Upper lobe of right lung (tissue), 1 donor: ENCODE measurements around the gene SGCE. TPM values are rescaled to one million over a fixed set of nuclear protein-coding genes. Genes with fewer than 3 reads are reported as not detected.

ENCODE experiments used
- ATAC-seq: fragments of 200-7000 bp; cut with Tn5 transposase; one replicate; pipeline ENCODE4 v1.9.1; 2020; ENCODE audit warnings: mild to moderate bottlenecking, moderate library complexity
- DNase-seq: peaks from one replicate; pipeline ENCODE4 v3.0.0-alpha.2; 2020
- H3K27ac ChIP-seq: fragments of 200-600 bp; one replicate; pipeline ENCODE4 v1.8.0; 2022
- H3K27me3 ChIP-seq: fragments of 200-600 bp; one replicate; pipeline ENCODE4 v1.8.0; 2022; ENCODE audit warnings: mild to moderate bottlenecking
- H3K36me3 ChIP-seq: fragments of 200-600 bp; one replicate; pipeline ENCODE4 v1.8.0; 2022
- H3K4me1 ChIP-seq: fragments of 200-600 bp; one replicate; pipeline ENCODE4 v1.8.0; 2022
- H3K4me3 ChIP-seq: fragments of 200-600 bp; one replicate; pipeline ENCODE4 v1.8.0; 2022; ENCODE audit warnings: mild to moderate bottlenecking
- H3K9me3 ChIP-seq: fragments of 200-600 bp; one replicate; pipeline ENCODE4 v1.8.0; 2022
- CTCF ChIP-seq: fragments of 200-600 bp; IDR thresholded peaks from one replicate; pipeline ENCODE4 v1.8.0; 2022; ENCODE audit warnings: antibody characterized with exemption
- intact Hi-C: fragments of 100-400 bp; cut with DNase I; formaldehyde crosslinking; loops from one replicate; pipeline ENCODE4 v1.11.0; 2022
- total RNA-seq: library from RNA; stranded (reverse); fragmentation: NEBNext Ultra II Directional; extraction: Animal tissue kit (Norgen Biotek cat#: 25700); gene quantifications from one replicate; pipeline ENCODE4 v1.2.1, GENCODE V29; 2021
- donor health status: DM: no; HTN: yes; CAD: no; lungs with severe emphysema.

The SGCE gene
- total RNA-seq, 1 donor from 2014 or later, result 74.1 TPM

- no peak for DNase-seq
- no peak overlapping the region for H3K27ac ChIP-seq
- no peaks in the 10 kb centered on the region for H3K4me1 ChIP-seq
- no peaks in the 10 kb centered on the region for H3K27me3 ChIP-seq
- H3K4me3 ChIP-seq, result no peak overlapping the region
- TF ChIP-seq CTCF, result no peak
- no peak for ATAC-seq
- H3K9me3 ChIP-seq, result no peaks in the 10 kb centered on the region
- H3K36me3 ChIP-seq, result no peaks in the 10 kb centered on the region
- intact Hi-C loops, result no loop called here
These were observed 39.1 kb downstream of the SGCE start for GRCh38 chr7:94616855-94617254.

GRCh38 chr7:94615666-94616065 is 40.3 kb downstream of the SGCE start:
- H3K4me1 ChIP-seq, result no peaks in the 10 kb centered on the region
- no peak overlapping the region for H3K4me3 ChIP-seq
- H3K36me3 ChIP-seq, result no peaks in the 10 kb centered on the region
- no peaks in the 10 kb centered on the region for H3K9me3 ChIP-seq
- H3K27ac ChIP-seq, result no peak overlapping the region
- no peak for TF ChIP-seq CTCF
- DNase-seq (no peak), ATAC-seq (no peak)
- no peaks in the 10 kb centered on the region for H3K27me3 ChIP-seq
- intact Hi-C loops, result no loop called here

- ATAC-seq (no peak), DNase-seq (no peak)
- H3K4me3 ChIP-seq, result no peak overlapping the region
- no peaks in the 10 kb centered on the region for H3K4me1 ChIP-seq
- no peaks in the 10 kb centered on the region for H3K27me3 ChIP-seq
- no peak overlapping the region for H3K27ac ChIP-seq
- no peaks in the 10 kb centered on the region for H3K9me3 ChIP-seq
- no peak for TF ChIP-seq CTCF
- no peaks in the 10 kb centered on the region for H3K36me3 ChIP-seq
- intact Hi-C loops, result no loop called here
These were observed 43.3 kb downstream of the SGCE start for GRCh38 chr7:94612661-94613060.

- Histone ChIP-seq H3K27me3 (no peaks in the 10 kb centered on the region), H3K4me1 (no peaks in the 10 kb centered on the region), H3K4me3 (no peak overlapping the region), H3K36me3 (no peaks in the 10 kb centered on the region), H3K27ac (no peak overlapping the region), H3K9me3 (no peaks in the 10 kb centered on the region)
- DNase-seq, result no peak
- no peak for TF ChIP-seq CTCF
- ATAC-seq, result no peak
- intact Hi-C loops, result no loop called here
These were observed 43.7 kb downstream of the SGCE start for GRCh38 chr7:94612253-94612652.

- Histone ChIP-seq H3K9me3 (no peaks in the 10 kb centered on the region), H3K4me1 (no peaks in the 10 kb centered on the region), H3K4me3 (no peak overlapping the region), H3K27ac (no peak overlapping the region), H3K36me3 (no peaks in the 10 kb centered on the region), H3K27me3 (no peaks in the 10 kb centered on the region)
- intact Hi-C loops, result no loop called here
- DNase-seq (no peak), ATAC-seq (no peak)
- no peak for TF ChIP-seq CTCF
These were observed 46.4 kb downstream of the SGCE start for GRCh38 chr7:94609561-94609960.

GRCh38 chr7:94605031-94605430 is 50.9 kb downstream of the SGCE start:
- ATAC-seq, result no peak
- intact Hi-C loops, result no loop called here
- H3K4me1 ChIP-seq, result no peaks in the 10 kb centered on the region
- no peak for TF ChIP-seq CTCF
- no peak for DNase-seq
- H3K27me3 ChIP-seq, result no peaks in the 10 kb centered on the region
- no peak overlapping the region for H3K4me3 ChIP-seq
- no peaks in the 10 kb centered on the region for H3K9me3 ChIP-seq
- H3K36me3 ChIP-seq, result no peaks in the 10 kb centered on the region
- no peak overlapping the region for H3K27ac ChIP-seq
